ENCODE measurements around the gene TMX4. TPM values are rescaled to one million over a fixed set of nuclear protein-coding genes. Genes with fewer than 3 reads are reported as not detected.

Gene TMX4
- total RNA-seq, 1 experiment from 2014 or later = 12.0 TPM

DNA sequence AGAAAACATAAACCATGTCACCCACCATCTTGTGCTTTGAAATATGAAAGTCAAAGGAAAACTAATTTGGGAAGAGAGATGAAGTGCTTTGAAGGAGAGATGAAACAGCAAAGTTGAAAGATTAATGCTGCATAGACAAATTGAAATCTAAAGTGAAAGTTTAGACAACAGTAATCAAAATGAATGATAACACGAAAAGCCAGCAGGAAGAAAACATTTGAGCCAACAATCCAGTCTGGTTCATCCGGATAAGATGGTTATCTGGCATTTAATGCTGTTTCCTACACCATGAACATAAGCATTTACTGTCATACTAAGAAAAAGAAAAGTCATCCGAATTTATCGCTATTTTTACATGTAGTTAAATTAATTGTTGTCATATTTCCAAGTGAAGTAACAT is 79.9 kb downstream of the TMX4 start:
- RAD21 ChIA-PET (ENCODE audit: low non-redundant PET in 1 of 2, low total read pairs in 2 of 2, uncharacterized antibody in 2 of 2, unreplicated experiment in 2 of 2) = no interaction called here
- CTCF ChIA-PET = interaction anchor here (3.8 kb wide), 1 partner anchor 782 kb away, joined by 97 read pairs; no protein-coding TSS in a partner anchor
- no peak for ATAC-seq

More for the DNA sequence above, 79.9 kb downstream of the TMX4 start:
- Histone ChIP-seq H3K9me2 (ENCODE audit: insufficient read depth) (no peaks in the 10 kb centered on the region), H4K20me1 (ENCODE audit: insufficient read depth) (no peaks in the 10 kb centered on the region), H3K9ac (ENCODE audit: low read length) (no peak overlapping the region), H3K4me2 (ENCODE audit: low read length) (no peak overlapping the region), H3K4me3 (replicated peaks in 1 of 2; ENCODE audit: low read depth in 1 of 2, low read length in 2 of 2) (no peak overlapping the region), H3K4me1 (ENCODE audit: control insufficient read depth in 1 of 2, insufficient read depth in 2 of 2, low read length in 2 of 2) (peaks cover 0 to 4% of the 10 kb centered on the region in 2 experiments; a peak in 1 of 4 replicates), H3K79me2 (ENCODE audit: insufficient read depth, low read length) (no peaks in the 10 kb centered on the region), H2AFZ (ENCODE audit: low read depth, low read length, poor library complexity, severe bottlenecking) (no peak overlapping the region), H3K27me3 (ENCODE audit: insufficient read depth, low read length) (no peaks in the 10 kb centered on the region), H3K9me3 (ENCODE audit: control insufficient read depth in 1 of 2, insufficient read depth in 1 of 2, low read depth in 1 of 2, low read length in 2 of 2) (no peaks in the 10 kb centered on the region), H3K27ac (ENCODE audit: low read depth, low read length) (no peak overlapping the region), H3K36me3 (ENCODE audit: control insufficient read depth in 1 of 2, insufficient read depth in 2 of 2, low read length in 2 of 2) (no peaks in the 10 kb centered on the region)
- no peak for DNase-seq (ENCODE audit: low read depth, low spot score)
- POLR2A ChIA-PET = no interaction called here
- BruUV-seq (replicated peaks) = no TSS peak
- TF ChIP-seq ZNF274 (IDR thresholded peaks at IDR 0.05; ENCODE audit: low read depth, low read length) = no peak
- TF ChIP-seq FOSL1 (IDR thresholded peaks at IDR 0.05; ENCODE audit: low read depth) = no peak
- TF ChIP-seq EZH2phosphoT487 (IDR thresholded peaks at IDR 0.05; ENCODE audit: borderline replicate concordance) = no peak
- TF ChIP-seq, protein P1, sequence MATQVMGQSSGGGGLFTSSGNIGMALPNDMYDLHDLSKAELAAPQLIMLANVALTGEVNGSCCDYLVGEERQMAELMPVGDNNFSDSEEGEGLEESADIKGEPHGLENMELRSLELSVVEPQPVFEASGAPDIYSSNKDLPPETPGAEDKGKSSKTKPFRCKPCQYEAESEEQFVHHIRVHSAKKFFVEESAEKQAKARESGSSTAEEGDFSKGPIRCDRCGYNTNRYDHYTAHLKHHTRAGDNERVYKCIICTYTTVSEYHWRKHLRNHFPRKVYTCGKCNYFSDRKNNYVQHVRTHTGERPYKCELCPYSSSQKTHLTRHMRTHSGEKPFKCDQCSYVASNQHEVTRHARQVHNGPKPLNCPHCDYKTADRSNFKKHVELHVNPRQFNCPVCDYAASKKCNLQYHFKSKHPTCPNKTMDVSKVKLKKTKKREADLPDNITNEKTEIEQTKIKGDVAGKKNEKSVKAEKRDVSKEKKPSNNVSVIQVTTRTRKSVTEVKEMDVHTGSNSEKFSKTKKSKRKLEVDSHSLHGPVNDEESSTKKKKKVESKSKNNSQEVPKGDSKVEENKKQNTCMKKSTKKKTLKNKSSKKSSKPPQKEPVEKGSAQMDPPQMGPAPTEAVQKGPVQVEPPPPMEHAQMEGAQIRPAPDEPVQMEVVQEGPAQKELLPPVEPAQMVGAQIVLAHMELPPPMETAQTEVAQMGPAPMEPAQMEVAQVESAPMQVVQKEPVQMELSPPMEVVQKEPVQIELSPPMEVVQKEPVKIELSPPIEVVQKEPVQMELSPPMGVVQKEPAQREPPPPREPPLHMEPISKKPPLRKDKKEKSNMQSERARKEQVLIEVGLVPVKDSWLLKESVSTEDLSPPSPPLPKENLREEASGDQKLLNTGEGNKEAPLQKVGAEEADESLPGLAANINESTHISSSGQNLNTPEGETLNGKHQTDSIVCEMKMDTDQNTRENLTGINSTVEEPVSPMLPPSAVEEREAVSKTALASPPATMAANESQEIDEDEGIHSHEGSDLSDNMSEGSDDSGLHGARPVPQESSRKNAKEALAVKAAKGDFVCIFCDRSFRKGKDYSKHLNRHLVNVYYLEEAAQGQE (IDR thresholded peaks at IDR 0.05; ENCODE audit: low read depth) = no peak
- no peak for TF ChIP-seq POLR2AphosphoS5 (IDR thresholded peaks at IDR 0.05; ENCODE audit: low read depth, low read length)
- no peak for TF ChIP-seq CBX3 (IDR thresholded peaks at IDR 0.05; ENCODE audit: low read depth)
- no peak for TF ChIP-seq ELF1 (IDR thresholded peaks at IDR 0.05; ENCODE audit: borderline replicate concordance, low read depth)
- TF ChIP-seq YY1 (IDR thresholded peaks at IDR 0.05; ENCODE audit: extremely low read depth, insufficient replicate concordance, low read depth, low read length) = no peak
- TF ChIP-seq EZH2 (IDR thresholded peaks at IDR 0.05) = no peak
- no peak for TF ChIP-seq CTCF (IDR thresholded peaks at IDR 0.05 in 2 of 3, conservative IDR thresholded peaks at IDR 0.05 in 1 of 3; ENCODE audit: borderline replicate concordance in 1 of 3, insufficient read depth in 1 of 3, low read depth in 2 of 3, low read length in 2 of 3)
- TF ChIP-seq JUND (IDR thresholded peaks at IDR 0.05) = no peak
- TF ChIP-seq ZFX (IDR thresholded peaks at IDR 0.05) = no peak
- no peak for TF ChIP-seq SRF (IDR thresholded peaks at IDR 0.05; ENCODE audit: low read depth)
- TF ChIP-seq SP1 (IDR thresholded peaks at IDR 0.05; ENCODE audit: low read depth) = no peak
- TF ChIP-seq SIN3A (IDR thresholded peaks at IDR 0.05; ENCODE audit: low read depth) = no peak
- intact Hi-C loops (cut with micrococcal nuclease) = no loop called here

Measured in HCT116 (cell line).